T-helper 22 cell (primary cell): ENCODE results near the gene MMP15.

Source experiments
- DNase-seq: peaks from one replicate; pipeline ENCODE4 v3.0.0-alpha.2; 2020; ENCODE audit warnings: low read depth

The MMP15 gene

GRCh38 chr16:58019866-58020538, 5.6 kb upstream of the MMP15 start:
- DNase-seq = no peak

GRCh38 chr16:58020628-58021521, 4.7 kb upstream of the MMP15 start:
- peak; percentile 22 for DNase-seq

- no peak for DNase-seq
These were observed 3.6 kb upstream of the MMP15 start for GRCh38 chr16:58021661-58022551.

GRCh38 chr16:58022601-58023371, 2.8 kb upstream of the MMP15 start:
- DNase-seq = no peak

GRCh38 chr16:58024486-58025350, 836 bp upstream of the MMP15 start:
- DNase-seq = no peak

GRCh38 chr16:58026139-58026704, 668 bp downstream of the MMP15 start:
- no peak for DNase-seq

- no peak for DNase-seq
These were observed 1.2 kb downstream of the MMP15 start for GRCh38 chr16:58026705-58027160.

GRCh38 chr16:58027161-58027915, 1.8 kb downstream of the MMP15 start:
- DNase-seq = no peak

- DNase-seq = no peak
These were observed 2.4 kb downstream of the MMP15 start for GRCh38 chr16:58027916-58028455.

GRCh38 chr16:58028541-58029070, 3.1 kb downstream of the MMP15 start:
- no peak for DNase-seq

GRCh38 chr16:58029410-58029809, 3.9 kb downstream of the MMP15 start:
- DNase-seq = no peak

GRCh38 chr16:58030136-58030840, 4.7 kb downstream of the MMP15 start:
- DNase-seq = no peak

- DNase-seq = no peak
These were observed 5.7 kb downstream of the MMP15 start for GRCh38 chr16:58031016-58031800.

GRCh38 chr16:58032710-58033293, 7.2 kb downstream of the MMP15 start:
- no peak for DNase-seq

- DNase-seq = no peak
These were observed 8.7 kb downstream of the MMP15 start for GRCh38 chr16:58034128-58034685.

- DNase-seq = no peak
These were observed 9.2 kb downstream of the MMP15 start for GRCh38 chr16:58034774-58035173.
